ENCODE measurements around the gene SMG6.

The SMG6 gene

GRCh38 chr17:2044263-2044894 is 259.2 kb downstream of the SMG6 start:
- in situ Hi-C loops (cut with MboI; ENCODE audit: low sequenced_read_pairs, unreplicated experiment) = loop anchor here (25.0 kb wide), 1 partner anchor 332 kb away; the partner anchor contains the start of genes TLCD2 and WDR81
- DNase-seq (ENCODE audit: low spot score) = no peak
- no peak for TF ChIP-seq CTCF (IDR thresholded peaks at IDR 0.05; ENCODE audit: borderline replicate concordance, control extremely low read depth, extremely low read depth, insufficient read depth, missing control alignments)

GRCh38 chr17:2043785-2044184 is 259.8 kb downstream of the SMG6 start:
- in situ Hi-C loops (cut with MboI; ENCODE audit: low sequenced_read_pairs, unreplicated experiment) = loop anchor here (25.0 kb wide), 1 partner anchor 331 kb away; the partner anchor contains the start of genes TLCD2 and WDR81
- no peak for TF ChIP-seq CTCF (IDR thresholded peaks at IDR 0.05; ENCODE audit: borderline replicate concordance, control extremely low read depth, extremely low read depth, insufficient read depth, missing control alignments)
- DNase-seq (ENCODE audit: low spot score) = no peak

- TF ChIP-seq CTCF (IDR thresholded peaks at IDR 0.05; ENCODE audit: borderline replicate concordance, control extremely low read depth, extremely low read depth, insufficient read depth, missing control alignments) = no peak
- no peak for DNase-seq (ENCODE audit: low spot score)
- in situ Hi-C loops (cut with MboI; ENCODE audit: low sequenced_read_pairs, unreplicated experiment) = loop anchor here (25.0 kb wide), 1 partner anchor 331 kb away; the partner anchor contains the start of genes TLCD2 and WDR81
These were observed 260.7 kb downstream of the SMG6 start for GRCh38 chr17:2042933-2043332.

- no peak for DNase-seq (ENCODE audit: low spot score)
- no peak for TF ChIP-seq CTCF (IDR thresholded peaks at IDR 0.05; ENCODE audit: borderline replicate concordance, control extremely low read depth, extremely low read depth, insufficient read depth, missing control alignments)
- in situ Hi-C loops (cut with MboI; ENCODE audit: low sequenced_read_pairs, unreplicated experiment) = loop anchor here (25.0 kb wide), 1 partner anchor 330 kb away; the partner anchor contains the start of genes TLCD2 and WDR81
These were observed 261.2 kb downstream of the SMG6 start for GRCh38 chr17:2042390-2042847.

- in situ Hi-C loops (cut with MboI; ENCODE audit: low sequenced_read_pairs, unreplicated experiment) = loop anchor here (25.0 kb wide), 1 partner anchor 329 kb away; the partner anchor contains the start of genes TLCD2 and WDR81
These were observed 261.8 kb downstream of the SMG6 start, which contains the start of gene OVCA2 for GRCh38 chr17:2041561-2042389. Gene OVCA2, plus strand, starts transcription at chr17:2042022. Its CDS starts 26 bp downstream, at chr17:2042048.

More at GRCh38 chr17:2041561-2042389, 261.8 kb downstream of the SMG6 start, which contains the start of gene OVCA2:
- DNase-seq (ENCODE audit: low spot score) = peak; percentile 99
- peak; percentile 74 for TF ChIP-seq CTCF (IDR thresholded peaks at IDR 0.05; ENCODE audit: borderline replicate concordance, control extremely low read depth, extremely low read depth, insufficient read depth, missing control alignments)

Data from GM13976 (cell line).